IPS DF 6.9 (cell line): ENCODE results near the gene FAM171A1.

Experiments used
- DNase-seq: peaks from one replicate; pipeline ENCODE4 v3.0.0-alpha.2; 2013; ENCODE audit warnings: low read depth, low spot score
- H3K27ac ChIP-seq: one replicate; pipeline ENCODE4 v1.5.1; 2013; ENCODE audit warnings: low read length, control low read depth
- H3K27me3 ChIP-seq: 2 replicates; pipeline ENCODE4 v1.6.1; 2013; ENCODE audit warnings: mild to moderate bottlenecking, low read length; ENCODE audit not compliant: control insufficient read depth, insufficient read depth
- H3K36me3 ChIP-seq: 2 replicates; pipeline ENCODE4 v1.6.1; 2013; ENCODE audit warnings: low read length; ENCODE audit not compliant: control insufficient read depth, insufficient read depth
- H3K4me1 ChIP-seq: 2 replicates; pipeline ENCODE4 v1.6.1; 2013; ENCODE audit warnings: low read length; ENCODE audit not compliant: control insufficient read depth, insufficient read depth
- H3K4me3 ChIP-seq: 2 replicates; pipeline ENCODE4 v1.5.1; 2013; ENCODE audit warnings: mild to moderate bottlenecking, low read length
- H3K9me3 ChIP-seq: 2 replicates; pipeline ENCODE4 v1.6.1; 2013; ENCODE audit warnings: low read length, inconsistent platforms; ENCODE audit not compliant: control insufficient read depth, insufficient read depth
- WGBS: extraction: QIAGEN DNeasy Blood & Tissue Kit; methylation state at CpG from one replicate; pipeline ENCODE4 v1.1.7; 2013; ENCODE audit warnings: mixed read lengths, missing lambda C conversion rate; ENCODE audit not compliant: insufficient read length, insufficient coverage; 5-methylcytosine and 5-hydroxymethylcytosine counted together

Gene FAM171A1

GRCh38 chr10:15363031-15363430 lies 8.1 kb downstream of the FAM171A1 start:
- H3K27me3 ChIP-seq: no peaks in the 10 kb centered on the region
- no peak for DNase-seq

DNA sequence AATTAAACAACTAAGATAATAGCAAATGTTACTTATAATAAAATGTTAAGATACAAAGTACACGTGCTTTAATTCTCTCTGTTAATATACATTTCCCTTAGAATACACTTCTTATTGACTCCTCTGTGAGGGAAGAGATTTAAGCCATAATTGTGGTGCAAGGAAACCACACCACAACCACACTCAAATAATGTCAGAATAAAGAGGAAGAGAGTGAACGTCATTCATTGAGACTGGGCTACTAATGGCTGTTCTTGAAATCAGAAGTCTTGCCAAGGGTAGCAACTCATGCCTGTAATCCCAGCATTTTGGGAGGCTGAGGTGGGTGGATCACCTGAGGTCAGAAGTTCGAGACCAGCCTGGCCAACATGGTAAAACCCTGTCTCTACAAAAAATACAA lies 10.0 kb downstream of the FAM171A1 start:
- no CpG with 5 or more reads among the region's 3 CpGs for WGBS
- H3K36me3 ChIP-seq: no peaks in the 10 kb centered on the region
- H3K27me3 ChIP-seq: no peaks in the 10 kb centered on the region
- H3K4me3 ChIP-seq: no peak overlapping the region
- H3K4me1 ChIP-seq: no peaks in the 10 kb centered on the region; the same call in none of the 2 replicates
- no peaks in the 10 kb centered on the region for H3K9me3 ChIP-seq
- no peak overlapping the region for H3K27ac ChIP-seq
- DNase-seq: no peak

More at GRCh38 chr10:15363031-15363430, 8.1 kb downstream of the FAM171A1 start:
- H3K4me1 ChIP-seq: no peaks in the 10 kb centered on the region; the same call in none of the 2 replicates
- no peaks in the 10 kb centered on the region for H3K36me3 ChIP-seq
- H3K4me3 ChIP-seq: no peak overlapping the region
- no peak overlapping the region for H3K27ac ChIP-seq
- no CpG with 5 or more reads among the region's 7 CpGs for WGBS
- no peaks in the 10 kb centered on the region for H3K9me3 ChIP-seq

GRCh38 chr10:15360566-15360965 lies 10.5 kb downstream of the FAM171A1 start:
- Histone ChIP-seq H3K27ac (no peak overlapping the region), H3K27me3 (no peaks in the 10 kb centered on the region), H3K9me3 (no peaks in the 10 kb centered on the region), H3K36me3 (no peaks in the 10 kb centered on the region), H3K4me3 (no peak overlapping the region), H3K4me1 (no peaks in the 10 kb centered on the region; the same call in none of the 2 replicates)
- DNase-seq: no peak
- WGBS: no CpG with 5 or more reads among the region's 4 CpGs

DNA sequence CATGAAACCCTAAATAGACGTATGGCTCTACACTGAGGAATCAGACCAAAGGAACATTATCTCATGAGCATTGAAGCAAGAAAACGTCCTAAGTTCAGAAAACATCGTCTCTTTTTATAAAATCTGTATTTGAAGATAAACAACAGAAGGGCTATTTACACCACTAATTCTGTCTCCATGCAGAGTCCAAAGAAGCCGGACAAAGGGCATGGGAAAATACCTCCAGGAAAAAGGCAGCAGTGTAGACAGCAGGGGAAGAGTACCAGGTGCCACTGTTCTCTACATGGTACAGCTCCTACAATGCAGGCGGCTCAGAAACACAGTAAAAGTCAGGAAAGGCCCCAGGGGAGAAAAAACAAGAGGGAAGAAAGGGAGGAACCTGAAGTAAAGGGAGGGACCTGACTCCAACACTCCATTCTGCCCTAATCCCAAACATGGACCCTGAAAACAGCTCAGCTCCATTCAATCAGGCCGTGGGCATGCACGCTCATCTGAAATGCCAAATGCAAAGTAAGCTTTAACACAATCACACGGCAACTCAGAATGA lies 17.5 kb downstream of the FAM171A1 start:
- H3K27me3 ChIP-seq: no peaks in the 10 kb centered on the region
- no CpG with 5 or more reads among the region's 8 CpGs for WGBS
- no peak overlapping the region for H3K4me3 ChIP-seq
- no peak overlapping the region for H3K27ac ChIP-seq
- no peaks in the 10 kb centered on the region for H3K36me3 ChIP-seq
- H3K4me1 ChIP-seq: no peaks in the 10 kb centered on the region
- DNase-seq: no peak
- H3K9me3 ChIP-seq: no peaks in the 10 kb centered on the region

DNA sequence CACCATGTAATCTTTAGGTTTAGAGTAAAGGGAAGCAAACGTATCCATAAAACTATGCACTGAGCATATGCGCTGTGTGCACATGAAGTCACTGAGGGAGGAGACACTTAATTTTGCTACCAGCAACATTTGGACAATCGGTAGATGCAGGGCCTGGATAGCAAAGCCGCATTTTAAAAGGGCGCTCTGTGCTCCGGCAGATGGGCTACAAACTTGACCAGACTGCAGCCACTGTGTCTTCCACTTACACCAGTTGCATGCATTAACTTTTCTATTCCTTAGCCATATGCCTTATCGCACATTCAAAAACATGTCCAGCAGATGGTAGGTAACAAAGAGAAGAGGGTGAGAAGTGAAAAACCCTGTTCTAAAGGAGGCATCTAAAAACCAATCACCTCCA lies 18.3 kb downstream of the FAM171A1 start:
- no CpG with 5 or more reads among the region's 7 CpGs for WGBS
- no peaks in the 10 kb centered on the region for H3K9me3 ChIP-seq
- no peak for DNase-seq
- no peaks in the 10 kb centered on the region for H3K27me3 ChIP-seq
- H3K4me1 ChIP-seq: 0 out of 2 replicates have a peak, but pooled peaks cover 2% of the 10 kb centered on the region
- no peak overlapping the region for H3K4me3 ChIP-seq
- no peaks in the 10 kb centered on the region for H3K36me3 ChIP-seq
- H3K27ac ChIP-seq: no peak overlapping the region

GRCh38 chr10:15352201-15352600 lies 18.9 kb downstream of the FAM171A1 start:
- Histone ChIP-seq H3K27ac (no peak overlapping the region), H3K4me3 (no peak overlapping the region), H3K36me3 (no peaks in the 10 kb centered on the region), H3K4me1 (0 out of 2 replicates have a peak, but pooled peaks cover 2% of the 10 kb centered on the region), H3K9me3 (no peaks in the 10 kb centered on the region), H3K27me3 (no peaks in the 10 kb centered on the region)
- no CpG with 5 or more reads among the region's 3 CpGs for WGBS
- DNase-seq: no peak

DNA sequence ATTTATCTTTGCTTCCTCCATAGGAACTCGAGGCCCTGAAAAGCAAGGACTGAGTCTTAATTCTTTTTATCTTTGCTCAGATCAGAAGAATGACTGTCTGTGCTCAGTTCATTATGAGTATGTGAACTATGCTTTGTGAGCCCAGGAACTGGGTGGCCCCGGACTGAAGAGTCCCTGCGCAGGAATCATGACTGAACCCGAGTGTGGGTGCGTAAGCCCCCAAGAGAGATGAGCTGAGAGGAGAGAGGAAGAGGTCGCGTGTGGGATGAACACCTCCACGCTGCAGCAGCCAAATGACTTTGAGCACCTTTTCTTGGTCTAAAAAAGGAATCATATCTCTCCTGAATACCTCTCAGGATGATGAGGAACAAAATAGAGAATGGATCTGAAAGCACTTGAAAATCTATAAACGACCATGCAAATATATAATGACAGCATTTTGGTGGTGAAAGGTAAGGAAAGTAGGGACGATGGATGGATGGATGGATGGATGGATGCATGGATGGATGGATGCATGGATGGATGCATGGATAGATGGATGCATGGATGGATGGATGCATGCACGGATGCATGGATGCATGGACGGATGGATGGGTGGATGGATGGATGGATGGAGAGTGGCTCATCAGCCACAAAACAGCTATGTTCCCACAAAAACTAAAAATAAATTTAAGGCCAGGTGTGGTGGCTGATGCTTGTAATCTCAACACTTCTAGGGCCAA lies 19.8 kb downstream of the FAM171A1 start:
- DNase-seq: no peak
- H3K27ac ChIP-seq: no peak overlapping the region
- H3K4me1 ChIP-seq: 0 out of 2 replicates have a peak, but pooled peaks cover 2% of the 10 kb centered on the region
- no peaks in the 10 kb centered on the region for H3K9me3 ChIP-seq
- no peaks in the 10 kb centered on the region for H3K27me3 ChIP-seq
- no peaks in the 10 kb centered on the region for H3K36me3 ChIP-seq
- no peak overlapping the region for H3K4me3 ChIP-seq
- 100% methylated on average over 1 of the region's 12 CpGs for WGBS

DNA sequence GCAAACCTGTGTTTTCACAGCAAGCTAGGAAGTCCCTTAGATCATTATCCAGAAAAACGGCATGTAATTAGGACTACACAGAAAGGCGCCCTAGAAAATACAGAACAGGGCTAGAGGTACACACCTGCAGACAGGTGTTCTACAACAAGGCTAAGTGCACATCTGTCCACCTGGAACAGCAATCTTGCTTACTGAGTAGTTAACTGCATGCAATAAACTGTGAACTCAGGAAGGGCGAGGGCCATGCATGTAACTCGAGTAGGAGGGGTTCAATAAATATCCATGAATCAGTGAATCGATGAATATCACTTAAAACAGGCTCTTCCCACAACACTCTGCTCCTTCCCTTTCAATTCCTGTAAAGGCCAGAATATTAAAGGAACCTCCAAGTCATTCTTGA lies 22.0 kb downstream of the FAM171A1 start:
- H3K27me3 ChIP-seq: no peaks in the 10 kb centered on the region
- H3K36me3 ChIP-seq: no peaks in the 10 kb centered on the region
- no peak overlapping the region for H3K4me3 ChIP-seq
- DNase-seq: no peak
- H3K27ac ChIP-seq: no peak overlapping the region
- H3K4me1 ChIP-seq: peaks cover 6% of the 10 kb centered on the region
- no CpG with 5 or more reads among the region's 5 CpGs for WGBS
- no peaks in the 10 kb centered on the region for H3K9me3 ChIP-seq

DNA sequence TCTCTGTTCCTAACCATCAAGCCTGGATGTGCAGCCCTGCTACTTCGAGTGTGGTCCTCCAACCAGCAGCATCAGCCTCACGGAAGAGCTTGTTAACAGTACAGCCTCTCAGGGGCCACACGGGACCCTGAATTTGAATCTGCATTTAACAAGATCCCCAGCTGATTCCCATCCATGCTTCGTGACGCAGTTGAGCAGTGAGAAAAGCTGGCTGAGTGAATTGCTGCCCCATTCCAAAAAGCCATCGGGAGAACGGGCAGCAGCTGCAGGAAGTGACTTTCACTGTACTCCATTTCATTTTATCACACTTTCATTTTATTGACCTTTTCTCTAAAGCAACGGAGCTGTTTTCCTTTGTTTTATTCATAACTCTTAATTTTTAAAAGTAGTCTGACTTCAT lies 22.5 kb downstream of the FAM171A1 start:
- no peak overlapping the region for H3K4me3 ChIP-seq
- no peaks in the 10 kb centered on the region for H3K27me3 ChIP-seq
- peaks cover 6% of the 10 kb centered on the region for H3K4me1 ChIP-seq
- DNase-seq: no peak
- H3K9me3 ChIP-seq: no peaks in the 10 kb centered on the region
- no peaks in the 10 kb centered on the region for H3K36me3 ChIP-seq
- WGBS: no CpG with 5 or more reads among the region's 8 CpGs
- no peak overlapping the region for H3K27ac ChIP-seq

DNA sequence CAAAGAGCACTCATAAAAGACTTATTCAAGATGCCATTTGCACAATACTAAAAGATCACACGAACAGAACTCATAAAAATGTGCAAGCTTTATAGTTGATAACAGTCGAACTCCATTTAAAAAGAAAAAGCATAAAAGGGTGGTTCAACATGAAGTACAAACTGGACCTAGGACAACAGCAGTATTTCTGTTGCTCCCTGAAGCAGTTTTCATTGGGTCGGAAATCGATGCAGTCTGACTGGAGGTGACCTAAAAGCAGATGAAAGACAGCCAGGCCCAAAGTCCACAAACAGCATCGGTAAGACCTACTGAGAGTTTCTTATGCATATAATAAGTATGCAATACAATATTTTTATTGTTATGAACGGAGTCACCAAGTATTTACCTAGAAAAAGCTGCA lies 23.9 kb downstream of the FAM171A1 start:
- Histone ChIP-seq H3K4me1 (peaks cover 6% of the 10 kb centered on the region), H3K27ac (no peak overlapping the region), H3K27me3 (no peaks in the 10 kb centered on the region), H3K36me3 (no peaks in the 10 kb centered on the region), H3K9me3 (no peaks in the 10 kb centered on the region), H3K4me3 (no peak overlapping the region)
- no CpG with 5 or more reads among the region's 6 CpGs for WGBS
- no peak for DNase-seq
